NCI-H1417 treated with DMSO at 0.1 percent for 48 hours (cell line): ENCODE results near the gene MYPN.
"Not testable (repeated sequence)": the region's sequence is repeated elsewhere in the genome, so short reads cannot be mapped to it uniquely, and the experiment has no call there.

Source experiments
- DNase-seq: peaks from one replicate; lab custom pipeline; 2025; lab: John Stamatoyannopoulos, UW

The MYPN gene

GRCh38 chr10:68135922-68136792 lies 26.9 kb downstream of the MYPN start:
- DNase-seq = no peak

- DNase-seq = no peak
Observed at GRCh38 chr10:68137171-68137570, 27.9 kb downstream of the MYPN start.

DNA sequence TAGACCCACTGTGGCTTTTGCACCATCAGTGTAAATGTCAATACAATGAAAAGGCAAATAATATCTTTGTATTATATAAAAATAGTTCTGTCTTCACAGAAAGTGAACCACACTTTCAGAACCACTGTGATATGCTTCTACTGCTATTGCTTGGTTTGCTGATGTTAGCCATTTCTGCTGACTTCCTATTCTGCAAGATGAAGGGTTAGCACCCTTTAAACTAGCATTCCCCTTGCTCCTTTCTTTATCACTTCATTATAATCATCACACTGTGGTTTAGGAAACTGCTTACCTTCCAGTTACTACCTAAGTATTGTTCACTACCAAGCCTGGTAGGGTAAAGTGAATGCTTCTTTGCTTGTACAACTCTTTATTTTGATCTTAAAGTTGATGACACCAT lies 29.2 kb downstream of the MYPN start:
- DNase-seq = no peak

DNA sequence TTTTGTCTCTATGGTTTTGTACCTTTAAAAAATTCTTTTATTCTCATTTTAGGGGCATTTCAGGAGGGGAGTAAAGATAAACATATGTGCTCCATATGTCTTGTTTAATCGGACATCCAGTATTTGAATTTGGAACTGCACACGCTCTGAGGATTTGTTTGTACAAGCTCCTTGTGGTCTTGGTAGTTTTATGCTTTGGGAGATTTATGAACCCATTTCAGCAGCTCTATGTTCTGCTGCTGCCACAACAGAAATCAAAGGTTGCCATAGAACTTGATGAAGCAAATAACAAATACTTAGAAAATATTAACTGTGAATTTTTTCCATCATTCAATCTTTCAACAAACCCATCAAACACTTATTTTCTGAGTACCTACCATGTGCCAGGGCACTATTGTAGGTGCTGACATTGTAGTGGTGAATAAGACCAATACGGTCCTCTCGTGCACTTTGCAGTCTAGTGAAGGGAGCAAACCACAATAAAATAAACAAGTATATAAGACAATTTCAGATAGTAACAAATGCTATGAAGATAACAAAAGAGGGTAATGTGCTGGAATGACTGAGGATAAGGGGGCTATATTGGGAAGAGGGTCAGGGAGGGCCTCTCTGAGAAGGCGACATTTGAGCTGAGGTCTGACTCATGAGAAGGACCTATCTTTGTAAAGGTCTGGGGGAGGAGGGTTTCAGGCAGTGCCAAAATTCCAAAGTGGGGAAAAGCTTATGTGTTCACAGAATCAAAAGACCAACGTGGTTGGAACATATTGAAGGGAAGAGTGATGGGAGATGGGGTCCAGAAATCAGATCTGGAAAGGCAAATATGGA lies 30.4 kb downstream of the MYPN start:
- DNase-seq = no peak

GRCh38 chr10:68142761-68143160 lies 33.5 kb downstream of the MYPN start:
- DNase-seq = no peak

- DNase-seq = no peak
Observed at GRCh38 chr10:68144709-68145108, 35.4 kb downstream of the MYPN start.

- no peak for DNase-seq
Observed at GRCh38 chr10:68145705-68146104, 36.4 kb downstream of the MYPN start.

DNA sequence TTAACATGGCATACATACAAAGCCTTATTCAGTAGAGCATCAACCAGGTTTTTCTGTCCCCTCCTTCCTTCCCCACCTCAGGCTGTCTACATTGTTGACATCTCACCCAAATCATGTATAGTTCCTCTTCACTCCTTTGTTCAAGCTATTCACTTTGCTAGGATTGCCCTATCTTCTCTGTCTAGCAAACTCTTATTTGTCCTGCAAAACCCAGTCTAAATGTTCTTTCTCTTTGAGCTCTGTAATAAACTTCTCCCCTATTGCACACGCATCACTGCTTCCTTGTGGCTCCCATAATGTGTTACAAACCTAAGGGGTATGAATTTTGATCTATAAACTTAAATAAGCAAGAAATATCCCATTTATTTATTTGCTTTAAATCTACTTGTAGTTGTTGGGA lies 36.8 kb downstream of the MYPN start:
- no peak for DNase-seq

- DNase-seq = no peak
Observed at GRCh38 chr10:68151453-68151852, 42.2 kb downstream of the MYPN start.

GRCh38 chr10:68153473-68154210 lies 44.4 kb downstream of the MYPN start:
- DNase-seq = no peak

DNA sequence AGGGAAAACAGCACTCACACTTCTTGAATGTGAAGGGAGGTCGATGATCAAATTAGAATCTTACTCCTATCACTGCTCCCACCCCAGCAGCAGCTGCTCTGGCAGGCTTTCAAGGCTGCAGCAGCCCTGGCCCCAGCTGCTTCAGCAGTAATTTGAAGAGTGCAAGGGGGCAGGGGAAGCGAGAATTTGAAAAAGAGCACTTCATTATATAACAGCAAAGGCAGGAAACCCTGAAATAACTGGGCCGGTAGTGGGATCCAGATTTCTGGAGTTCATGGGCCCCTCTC lies 44.9 kb downstream of the MYPN start:
- DNase-seq = no peak

- no peak for DNase-seq
Observed at GRCh38 chr10:68155615-68156210, 46.4 kb downstream of the MYPN start.

- no peak for DNase-seq
Observed at GRCh38 chr10:68156373-68157185, 47.3 kb downstream of the MYPN start.

GRCh38 chr10:68157522-68157921 lies 48.2 kb downstream of the MYPN start:
- DNase-seq = not testable (repeated sequence)

DNA sequence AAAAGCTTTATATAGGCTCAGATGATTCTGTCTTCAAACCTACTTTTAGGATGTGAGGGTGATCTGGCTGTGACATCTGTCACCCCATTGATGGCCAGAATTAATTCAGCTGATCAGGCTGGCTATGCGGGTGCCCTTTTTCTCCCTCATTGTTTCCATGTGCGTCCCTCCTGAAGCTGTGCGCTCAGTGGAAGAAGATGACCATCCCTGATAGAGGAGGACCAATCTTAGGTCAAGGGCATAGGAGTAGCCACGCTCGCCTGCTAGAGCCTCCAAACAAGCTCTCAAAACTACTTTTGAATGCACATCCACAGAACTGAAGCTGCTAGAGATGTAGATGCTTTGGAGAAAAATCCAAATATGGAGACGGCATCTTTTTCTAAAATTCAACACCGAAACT lies 48.7 kb downstream of the MYPN start:
- DNase-seq = no peak

DNA sequence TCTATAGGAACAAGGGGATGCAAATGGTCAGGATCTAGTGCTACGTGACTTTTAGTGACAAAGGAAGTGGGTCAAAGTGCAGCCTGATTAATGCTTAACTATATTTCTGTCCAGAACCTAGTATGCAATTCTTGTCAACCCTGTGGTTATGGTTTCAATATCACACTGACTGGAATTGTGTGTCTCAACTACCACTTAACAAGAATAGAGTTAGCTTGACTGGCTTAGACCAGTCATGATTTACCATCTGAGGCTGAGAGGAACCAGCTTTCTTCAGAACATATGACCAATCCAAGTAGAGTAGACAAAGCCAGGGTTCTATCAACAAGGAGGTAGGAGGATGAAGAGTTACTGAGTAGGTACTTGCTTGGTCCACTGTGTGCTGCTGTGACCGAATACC lies 54.4 kb downstream of the MYPN start:
- DNase-seq = no peak

DNA sequence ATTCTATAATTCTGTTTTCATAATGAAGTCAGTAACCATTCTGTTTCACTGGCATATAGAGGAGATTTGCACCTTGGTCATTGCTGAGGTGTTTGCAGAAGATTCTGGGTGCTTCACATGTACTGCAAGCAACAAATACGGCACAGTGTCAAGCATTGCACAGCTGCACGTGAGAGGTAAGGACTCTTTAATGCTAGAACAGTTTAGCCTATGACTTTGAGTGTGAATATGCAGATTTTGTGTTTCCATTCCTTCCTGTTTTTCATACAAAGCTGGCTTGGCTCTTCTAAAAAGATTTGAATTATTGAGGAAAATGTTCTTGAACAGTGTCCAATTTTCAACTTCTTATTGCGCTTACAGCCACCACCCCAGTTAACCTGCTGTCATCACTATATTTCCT lies 56.4 kb downstream of the MYPN start:
- DNase-seq = no peak

DNA sequence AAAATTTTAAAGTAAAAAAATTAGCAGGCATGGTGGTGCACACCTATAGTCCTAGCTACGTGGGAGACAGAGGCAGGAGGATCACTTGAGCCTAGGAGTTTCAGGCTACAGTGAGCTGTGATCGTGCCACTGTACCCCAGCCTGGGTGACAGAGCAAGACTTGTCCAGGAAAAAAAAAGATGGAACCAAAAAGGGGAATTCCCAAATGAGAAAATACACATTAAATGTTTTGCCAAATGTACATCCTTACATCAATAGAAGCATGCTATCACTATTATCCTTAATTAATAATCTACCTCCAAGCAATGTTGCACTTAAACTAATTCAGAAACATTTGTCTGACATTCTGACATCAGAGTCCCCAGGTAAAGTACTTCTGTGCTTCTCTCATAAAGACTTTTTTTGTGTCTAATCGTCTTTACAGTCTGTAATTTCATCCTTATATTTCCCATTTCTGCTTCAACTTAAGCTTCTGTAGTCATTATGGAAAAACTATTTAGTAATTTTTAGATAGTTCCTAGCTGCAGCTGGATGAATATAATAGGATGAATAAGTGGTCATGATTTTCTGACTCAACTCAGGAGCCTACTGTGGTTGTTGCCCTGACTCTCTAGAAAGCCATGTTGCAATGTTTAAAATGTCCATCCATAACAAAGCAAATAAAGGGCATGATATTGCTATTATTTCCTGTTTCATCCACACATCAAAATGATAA lies 57.7 kb downstream of the MYPN start:
- DNase-seq = no peak

GRCh38 chr10:68167586-68168189 lies 58.4 kb downstream of the MYPN start:
- no peak for DNase-seq

- DNase-seq = no peak
Observed at GRCh38 chr10:68171539-68172080, 62.3 kb downstream of the MYPN start.
